Stimulated activated CD4-positive, alpha-beta T cell treated with anti-CD3 and anti-CD28 coated beads, Interleukin-15, amount 100 ng/mL, for 1 hour (primary cell): ENCODE data around the gene ZNF157.
A peak's percentile ranks its signal among the peaks of the same experiment; 100 is the strongest.
"Not testable (repeated sequence)": the region's sequence is repeated elsewhere in the genome, so short reads cannot be mapped to it uniquely, and the experiment has no call there.

Experiments used
- DNase-seq, 2 donors: peaks; one replicate each; pipeline ENCODE4 v3.0.0-alpha.2; 2020; ENCODE audit warnings: low read depth in 1 of 2, low spot score in 1 of 2

The ZNF157 gene

DNA sequence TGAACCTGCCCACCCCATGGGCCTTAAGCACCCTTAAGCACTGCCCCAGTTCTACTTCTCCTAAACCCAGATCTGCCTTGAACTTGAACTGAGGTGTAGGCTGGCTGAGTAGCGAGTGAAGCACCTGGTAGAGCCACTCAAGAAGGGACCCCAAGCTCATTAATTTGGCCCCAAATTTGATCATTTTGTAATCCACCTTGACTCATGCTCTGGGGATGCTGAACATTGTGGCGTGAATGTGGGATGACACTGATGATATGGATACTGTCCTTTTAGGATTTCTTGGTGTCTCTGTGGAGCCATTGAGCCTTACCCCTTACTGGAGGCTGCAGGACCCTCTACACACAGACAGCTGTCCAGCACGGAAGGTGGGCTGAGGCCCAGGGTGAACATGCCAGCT is at the start of gene ZNF157:
TSS of gene ZNF157 (plus strand) at position 301 of the 400 bp plus-strand sequence. CDS start at position 392, 91 bp downstream.
- DNase-seq: no peak

DNA sequence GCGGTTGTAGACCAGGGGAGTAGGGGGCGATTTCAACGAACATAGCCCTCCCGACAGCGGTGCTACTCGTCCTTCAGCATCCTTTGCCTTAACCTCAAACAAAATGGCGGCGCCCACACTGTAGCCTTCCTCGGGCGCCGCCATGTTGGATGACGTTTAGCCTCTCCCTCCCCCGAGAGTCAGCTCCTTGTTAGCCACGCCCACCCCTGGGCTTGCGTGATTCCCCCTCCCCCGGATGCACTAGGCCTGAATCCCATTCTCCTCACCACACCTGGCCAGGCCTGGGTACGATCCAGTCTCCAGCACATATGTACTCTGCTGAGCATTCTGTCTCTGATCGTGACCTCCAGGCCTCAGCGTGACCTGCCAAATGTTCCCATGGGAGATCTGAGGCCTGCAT is 49.0 kb upstream of the ZNF157 start:
- no peak for DNase-seq

DNA sequence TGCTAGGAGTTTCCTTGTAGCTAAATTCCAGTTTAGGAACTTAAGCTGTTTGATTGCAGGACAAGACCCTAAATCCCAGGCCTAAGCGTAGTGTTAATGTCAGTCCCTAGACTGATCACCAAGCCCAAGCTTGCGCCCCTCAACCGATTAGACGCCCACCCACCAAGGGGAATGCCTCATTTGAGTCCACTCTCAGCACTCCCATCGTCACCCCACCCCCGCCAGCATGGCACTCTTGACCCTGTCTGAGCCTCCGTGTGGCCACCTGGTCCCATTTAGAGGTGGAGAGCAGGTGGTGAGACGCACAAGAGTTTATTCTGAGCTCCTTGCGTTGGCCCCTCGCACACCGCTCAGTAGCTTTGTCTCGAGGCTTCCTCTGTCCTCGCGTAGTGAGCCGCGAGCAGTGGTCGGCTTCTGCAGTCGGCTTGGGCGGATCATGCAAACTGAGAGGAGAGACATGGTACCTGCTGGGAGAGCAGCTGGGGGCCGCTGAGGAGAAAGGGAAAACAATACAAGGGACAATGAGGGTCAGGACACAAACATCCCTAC is 48.5 kb upstream of the ZNF157 start:
- no peak for DNase-seq

DNA sequence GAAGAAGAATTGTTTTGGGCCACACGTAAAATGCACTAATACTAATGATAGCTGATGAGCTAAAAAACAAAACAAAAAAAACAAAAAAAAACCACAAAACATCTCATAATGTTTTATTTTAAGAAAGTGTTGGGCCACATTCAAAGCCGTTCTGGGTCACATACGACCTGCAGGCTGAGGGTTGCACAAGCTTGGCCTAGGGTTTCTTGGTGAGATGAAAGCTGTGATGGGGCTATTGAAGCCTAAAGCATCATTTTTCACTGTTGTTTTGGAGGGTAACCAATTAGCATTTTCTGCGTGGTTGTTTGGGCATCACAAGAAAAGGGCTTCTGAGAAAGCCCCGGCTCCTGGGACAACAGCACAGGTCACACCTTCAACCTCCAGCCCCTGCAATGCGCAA is 42.5 kb upstream of the ZNF157 start:
- no peak for DNase-seq

DNA sequence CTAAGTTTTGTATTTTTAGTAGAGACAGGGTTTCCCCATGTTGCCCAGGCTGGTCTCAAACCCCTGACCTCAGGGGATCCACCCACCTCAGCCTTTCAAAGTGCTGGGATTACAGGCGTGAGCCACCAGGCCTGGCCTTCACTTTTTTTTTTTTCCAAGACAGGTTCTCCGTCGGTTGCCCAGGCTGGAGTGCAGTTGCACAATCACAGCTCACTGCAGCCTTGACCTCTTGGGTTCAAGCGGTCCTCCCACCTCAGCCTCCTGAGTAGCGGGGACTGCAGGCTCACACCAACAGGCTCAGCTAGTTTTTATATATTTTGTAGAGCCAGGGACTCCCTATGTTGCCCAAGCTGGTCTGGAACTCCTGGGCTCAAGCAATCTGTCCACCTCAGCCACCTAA is 37.6 kb upstream of the ZNF157 start:
- not testable (repeated sequence) for DNase-seq

DNA sequence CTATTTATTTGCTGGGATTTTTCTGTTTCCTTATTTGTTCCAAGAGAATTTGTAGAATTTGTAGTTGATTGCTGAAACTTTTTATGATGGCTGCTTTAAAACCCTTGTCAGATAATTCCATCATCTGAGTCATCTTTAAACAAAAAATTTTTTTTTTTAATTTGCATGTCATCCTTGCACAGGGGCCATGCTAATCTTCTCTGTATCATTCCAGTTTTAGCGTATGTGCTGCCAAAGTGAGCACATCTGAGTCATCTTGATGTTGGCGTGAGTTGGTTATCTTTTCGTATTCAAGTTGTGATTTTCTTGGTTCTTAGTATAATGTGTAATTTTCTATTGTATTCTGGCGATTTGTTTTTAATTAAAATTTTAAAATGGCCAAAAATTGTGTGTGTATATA is 18.7 kb upstream of the ZNF157 start:
- DNase-seq: no peak

DNA sequence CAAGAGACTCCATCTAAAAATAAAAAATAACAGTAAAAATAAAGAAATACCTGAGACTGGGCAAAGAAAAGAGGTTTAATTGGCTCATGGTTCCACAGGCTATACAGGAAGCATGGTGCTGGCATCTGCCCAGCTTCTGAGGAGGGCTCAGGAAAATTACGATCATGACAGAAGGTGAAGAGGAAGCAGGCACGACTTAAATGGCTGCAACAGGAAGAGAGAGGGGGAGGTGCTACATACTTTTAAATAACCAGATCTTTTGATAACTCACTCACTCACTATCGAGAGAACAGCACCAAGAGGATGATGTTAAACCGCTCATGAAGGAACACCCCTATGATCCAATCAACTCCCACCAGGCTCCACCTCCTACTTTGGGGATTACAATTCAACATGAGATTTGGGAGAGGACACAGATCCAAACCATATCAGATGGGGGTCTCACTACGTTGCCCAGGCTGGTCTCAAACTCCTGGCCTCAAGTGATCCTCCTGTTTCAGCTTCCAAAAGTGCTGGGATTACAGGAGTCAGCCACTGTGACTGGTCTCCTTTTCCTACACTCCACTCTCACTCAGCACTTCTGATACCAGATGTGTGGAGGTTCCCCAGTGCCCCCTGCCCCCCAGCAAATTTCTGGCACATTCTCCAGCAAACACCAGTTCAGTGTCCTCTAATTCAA is 11.9 kb upstream of the ZNF157 start:
- no peak for DNase-seq

DNA sequence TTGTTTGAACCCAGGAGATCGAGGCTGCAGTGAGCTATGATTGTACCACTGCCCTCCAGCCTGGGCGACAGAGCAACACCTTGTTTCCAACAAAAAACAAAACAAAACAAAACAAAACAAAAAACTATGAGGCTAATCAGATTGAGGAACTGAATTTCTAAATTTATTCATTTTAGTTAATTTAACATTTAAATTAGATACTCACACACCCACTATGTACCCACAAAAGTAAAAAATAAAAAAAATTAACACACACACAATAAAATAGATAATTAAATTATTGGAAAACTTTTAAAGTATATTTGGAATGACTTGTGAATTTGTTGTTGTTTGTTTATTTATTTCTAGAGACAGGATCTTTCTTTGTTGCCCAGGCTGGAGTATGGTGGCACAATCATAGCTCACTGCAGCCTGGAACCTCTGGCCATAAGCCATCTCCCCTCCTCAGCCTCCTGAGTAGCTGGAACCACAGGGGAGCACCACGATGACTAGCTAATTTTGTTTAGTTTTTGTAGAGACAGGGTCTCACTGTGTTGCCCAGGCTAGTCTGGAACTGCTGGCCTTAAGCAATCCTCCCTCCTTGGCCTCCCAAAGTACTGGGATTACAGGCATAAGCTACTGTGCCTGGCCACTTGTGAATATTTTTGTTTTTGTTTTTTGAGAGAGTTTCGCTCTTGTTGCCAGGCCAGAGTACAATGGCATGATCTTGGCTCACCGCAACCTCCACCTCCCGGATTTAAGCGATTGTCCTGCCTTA is 9.8 kb upstream of the ZNF157 start:
- no peak for DNase-seq

DNA sequence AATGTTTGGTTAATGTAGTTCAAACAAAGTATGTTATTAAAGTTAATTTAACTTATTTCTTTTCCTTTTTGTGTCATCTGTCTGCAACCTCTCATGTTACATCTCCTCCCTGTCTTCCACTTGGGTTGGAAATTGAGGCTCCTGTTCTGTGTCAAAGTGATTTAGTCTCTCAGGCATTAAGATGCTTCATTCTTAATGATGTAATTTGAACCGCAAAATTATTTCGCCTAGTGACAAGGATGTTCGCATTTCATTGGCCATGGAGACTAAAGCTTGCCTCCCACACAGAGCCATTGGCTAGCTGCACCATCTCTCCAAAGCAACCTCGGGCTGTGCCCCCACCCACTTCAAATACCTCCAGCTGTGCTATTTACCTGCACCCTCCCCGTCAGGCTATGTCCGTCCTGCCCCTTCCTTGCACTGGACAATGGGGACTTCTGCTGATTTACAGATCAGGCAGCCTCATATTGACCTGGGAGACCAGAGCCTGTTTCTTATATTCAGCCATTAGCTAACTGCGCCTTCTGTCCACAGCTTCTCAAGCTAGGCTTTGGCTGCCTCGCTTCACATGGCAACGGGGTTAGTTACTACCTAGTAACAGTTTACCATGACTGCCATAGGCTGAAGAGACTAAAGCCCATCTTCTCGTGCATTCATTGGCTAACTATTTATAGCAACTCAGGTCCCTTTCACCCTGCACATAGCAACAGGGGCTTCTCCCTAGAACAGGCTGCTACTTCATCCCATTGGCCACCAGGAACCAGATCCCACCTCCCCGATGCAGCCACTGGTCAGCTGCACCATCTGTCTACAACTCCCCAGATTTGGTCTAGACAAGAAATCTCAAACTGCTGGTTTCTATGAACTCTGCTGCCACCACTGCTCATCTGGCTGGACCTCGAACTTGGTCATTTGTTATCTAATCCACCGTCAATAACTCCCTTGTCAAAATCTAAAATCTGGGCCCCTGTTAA is 8.6 kb upstream of the ZNF157 start:
- DNase-seq: no peak

DNA sequence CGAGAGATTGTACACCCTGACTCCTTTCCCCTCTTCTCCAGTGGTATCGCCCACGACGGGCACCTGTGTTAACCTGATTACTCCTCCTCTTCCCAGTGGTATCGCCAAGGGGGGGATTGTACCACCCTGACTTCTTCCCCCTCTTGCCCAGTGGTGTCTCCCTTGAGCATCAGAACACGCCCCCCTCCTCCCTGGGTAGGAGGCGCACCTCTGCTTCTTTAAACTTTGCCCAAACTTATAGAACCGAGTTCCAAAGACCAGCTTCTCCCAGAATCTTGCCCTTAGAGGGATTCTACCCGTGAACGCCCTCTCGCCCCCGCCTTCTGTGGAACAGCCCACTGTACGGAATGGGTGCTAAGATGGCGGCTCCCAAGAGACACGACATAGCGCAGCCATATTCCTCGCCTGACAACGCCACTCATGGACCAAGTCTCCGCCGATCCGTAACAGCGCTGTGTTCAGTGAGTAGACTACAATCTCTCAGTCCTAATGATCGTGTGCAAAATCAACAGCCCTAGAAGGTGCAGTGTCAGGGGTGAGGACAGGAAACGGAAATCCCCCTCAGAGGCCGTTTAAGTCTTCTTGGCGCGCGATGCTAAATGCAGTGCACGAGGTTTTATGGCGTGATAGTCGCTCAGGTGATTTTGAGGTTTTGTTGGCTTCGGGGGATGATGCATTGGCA is 4.2 kb upstream of the ZNF157 start:
- DNase-seq: peak; percentile 31 to 44

DNA sequence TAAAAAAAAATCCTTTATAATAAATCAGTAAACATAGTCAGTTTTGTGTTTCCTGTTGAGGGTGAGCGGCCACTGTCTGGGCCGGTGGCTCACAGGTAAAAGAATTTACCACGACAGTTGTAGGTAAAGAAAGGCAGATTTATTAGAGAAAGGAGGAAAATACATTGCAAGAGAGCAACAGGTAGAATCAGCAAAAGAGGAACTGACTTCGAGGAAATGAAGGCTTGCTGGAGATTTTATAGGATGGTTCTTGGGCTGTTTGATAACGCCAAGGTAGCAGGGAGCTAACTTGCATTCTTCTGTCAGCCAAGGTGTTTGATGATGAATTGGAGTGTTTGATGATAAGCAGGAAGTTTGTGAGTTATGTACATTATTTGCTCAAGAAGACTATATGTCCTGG is 2.8 kb downstream of the ZNF157 start:
- no peak for DNase-seq

DNA sequence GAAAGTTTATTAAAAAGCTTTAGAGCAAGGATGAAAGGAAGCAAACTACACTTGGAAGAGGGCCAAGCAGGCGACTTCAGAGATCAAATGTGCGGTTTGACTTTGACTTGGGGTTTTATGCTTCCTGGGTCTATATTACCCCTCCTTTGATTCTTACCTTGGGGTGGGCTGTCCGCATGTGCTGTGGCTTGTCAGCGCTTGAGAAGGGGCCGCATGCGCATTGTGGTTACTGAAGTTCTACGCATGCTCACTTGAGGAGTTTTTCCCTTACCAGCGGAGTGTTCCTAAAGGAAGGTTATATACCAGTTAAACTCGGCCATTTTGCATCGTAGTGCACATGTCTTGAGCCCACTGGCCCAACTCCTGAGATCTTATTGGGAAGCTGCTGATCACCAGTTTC is 9.9 kb downstream of the ZNF157 start:
- DNase-seq: peak; percentile 17 to 33

DNA sequence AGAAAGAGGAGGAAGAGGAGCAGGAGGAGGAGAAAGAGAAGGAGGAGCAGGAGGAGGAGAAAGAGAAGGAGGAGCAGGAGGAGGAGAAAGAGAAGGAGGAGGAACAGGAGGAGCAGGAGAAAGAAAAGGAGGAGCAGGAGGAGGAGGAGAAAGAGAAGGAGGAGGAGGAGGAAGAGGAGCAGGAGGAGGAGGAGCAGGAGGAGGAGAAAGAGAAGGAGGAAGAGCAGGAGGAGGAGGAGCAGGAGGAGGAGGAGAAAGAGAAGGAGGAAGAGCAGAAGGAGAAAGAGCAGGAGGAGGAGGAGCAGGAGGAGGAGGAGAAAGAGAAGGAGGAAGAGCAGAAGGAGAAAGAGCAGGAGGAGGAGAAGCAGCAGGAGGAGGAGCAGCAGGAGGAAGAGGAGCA is 10.5 kb downstream of the ZNF157 start:
- DNase-seq: not testable (repeated sequence)

DNA sequence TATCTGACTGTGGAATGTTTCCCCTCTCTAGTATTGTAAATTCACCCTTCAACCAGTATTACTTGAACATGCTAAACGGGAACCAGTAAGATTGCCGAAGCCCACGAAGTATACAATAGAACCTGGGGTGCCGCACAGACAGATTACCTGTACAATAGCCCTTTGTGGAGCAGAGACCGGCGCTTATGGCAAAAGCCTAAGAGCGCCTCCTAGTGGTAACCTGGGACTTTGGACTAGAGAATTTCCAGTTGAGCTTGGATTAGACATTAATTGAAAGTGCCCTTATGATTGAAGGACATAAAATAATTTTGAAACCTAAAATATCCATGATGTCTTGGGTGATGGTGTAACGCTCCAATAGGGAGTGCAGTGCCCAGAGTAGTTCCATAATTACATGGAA is 14.1 kb downstream of the ZNF157 start:
- peak; percentile 18 to 32 for DNase-seq

DNA sequence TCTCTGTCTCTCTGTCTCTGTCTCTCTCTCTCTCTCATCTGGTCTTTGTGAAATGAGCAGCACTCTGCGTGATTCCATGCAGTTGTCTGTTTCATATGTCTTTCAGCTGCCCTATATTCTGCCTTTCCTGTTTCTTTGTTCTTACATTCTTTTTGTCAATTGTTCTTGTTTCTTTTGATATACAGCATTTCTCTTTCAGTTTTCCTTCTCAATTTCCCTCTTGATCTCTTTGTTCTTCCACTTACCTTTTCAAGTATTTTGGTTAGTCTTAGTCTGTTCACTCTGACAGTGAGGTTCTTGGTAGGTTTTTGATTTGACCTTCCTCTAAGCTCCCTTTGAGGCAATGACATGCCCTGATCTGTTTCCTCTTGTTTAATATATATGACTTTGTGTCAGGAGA is 20.4 kb downstream of the ZNF157 start:
- DNase-seq: no peak

DNA sequence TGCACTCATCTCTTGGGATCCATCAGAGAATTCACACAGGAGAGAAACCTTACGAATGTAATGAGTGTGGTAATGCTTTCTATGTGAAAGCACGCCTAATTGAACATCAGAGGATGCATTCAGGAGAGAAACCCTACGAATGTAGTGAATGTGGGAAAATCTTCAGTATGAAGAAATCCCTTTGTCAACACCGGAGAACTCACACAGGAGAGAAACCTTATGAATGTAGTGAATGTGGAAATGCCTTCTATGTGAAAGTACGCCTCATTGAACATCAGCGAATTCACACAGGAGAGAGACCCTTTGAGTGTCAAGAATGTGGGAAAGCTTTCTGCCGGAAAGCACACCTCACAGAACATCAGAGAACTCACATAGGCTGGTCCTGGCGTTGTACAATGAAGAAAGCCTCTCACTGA is 42.8 kb downstream of the ZNF157 start:
- no peak for DNase-seq

DNA sequence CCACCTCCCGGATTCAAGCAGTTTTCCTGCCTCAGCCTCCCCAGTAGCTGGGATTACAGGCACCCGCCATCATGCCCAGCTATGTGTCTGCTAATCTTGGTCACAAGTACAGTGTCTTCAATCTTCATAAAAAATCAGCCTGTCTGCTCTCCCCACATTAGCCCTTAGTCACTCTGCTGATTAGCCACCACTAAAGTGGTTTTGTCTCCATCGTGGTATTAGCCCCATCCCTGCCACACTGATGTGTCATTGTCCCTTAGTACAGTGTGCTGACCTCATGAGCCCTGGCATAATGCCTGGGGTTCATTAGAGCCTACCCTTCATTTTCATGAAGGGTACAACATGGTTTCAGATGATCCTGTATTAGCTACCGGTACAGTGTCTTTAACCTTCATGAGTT is 49.9 kb downstream of the ZNF157 start:
- DNase-seq: no peak

DNA sequence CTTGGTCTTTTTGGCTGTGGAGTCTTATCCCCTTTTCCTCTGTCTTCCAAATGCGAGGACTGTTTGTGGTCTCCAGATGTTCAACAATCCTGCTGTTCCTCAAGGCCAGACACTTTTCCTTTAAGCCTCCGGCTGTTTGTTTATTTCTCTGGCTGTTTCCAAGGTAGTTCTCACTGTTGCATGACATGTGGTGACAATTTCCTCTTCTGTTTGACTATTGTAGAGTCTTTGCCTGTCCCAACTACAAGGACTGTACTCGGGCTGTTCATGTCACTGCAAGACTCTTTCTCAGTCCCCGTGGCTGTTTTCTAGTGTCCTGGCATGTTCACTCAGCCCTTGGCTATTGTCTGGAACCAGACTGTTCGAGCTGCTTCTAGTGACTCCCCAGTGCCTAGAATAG is 50.6 kb downstream of the ZNF157 start:
- DNase-seq: no peak

DNA sequence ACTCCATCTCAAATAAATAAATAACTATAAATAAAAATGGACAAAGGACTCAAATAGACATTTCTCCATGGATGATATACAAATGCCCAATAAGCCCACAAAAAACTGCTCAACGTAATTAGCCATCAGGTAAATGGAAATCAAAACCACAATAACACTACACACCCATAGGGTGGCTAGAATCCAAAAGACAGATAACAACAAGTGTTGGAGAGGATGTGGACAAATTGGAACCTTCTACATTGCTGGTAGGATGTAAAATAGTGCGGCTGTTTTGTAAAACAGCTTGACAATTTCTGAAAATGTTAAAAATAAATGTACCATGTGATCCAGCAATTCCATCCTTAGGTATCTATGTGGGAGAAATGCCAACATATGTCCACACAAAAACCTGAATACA is 52.1 kb downstream of the ZNF157 start:
- no peak for DNase-seq

DNA sequence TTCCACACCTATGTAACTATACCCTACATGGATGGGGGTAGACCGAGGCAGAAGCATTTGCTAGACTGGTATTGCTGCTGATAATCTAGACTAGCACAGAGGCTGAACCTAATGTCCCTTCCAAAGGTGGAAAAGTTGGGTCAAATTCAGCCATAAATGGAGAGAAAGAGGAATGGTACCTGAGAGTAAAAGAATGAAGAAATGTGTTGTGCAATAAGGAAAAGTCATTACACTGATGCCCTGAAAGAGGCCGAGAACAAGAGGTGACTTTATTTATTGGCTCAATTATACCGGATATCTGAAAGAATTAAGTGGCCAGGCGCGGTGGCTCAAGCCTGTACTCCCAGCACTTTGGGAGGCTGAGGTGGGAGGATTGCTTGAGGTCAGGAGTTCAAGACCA is 60.5 kb downstream of the ZNF157 start:
- no peak for DNase-seq

DNA sequence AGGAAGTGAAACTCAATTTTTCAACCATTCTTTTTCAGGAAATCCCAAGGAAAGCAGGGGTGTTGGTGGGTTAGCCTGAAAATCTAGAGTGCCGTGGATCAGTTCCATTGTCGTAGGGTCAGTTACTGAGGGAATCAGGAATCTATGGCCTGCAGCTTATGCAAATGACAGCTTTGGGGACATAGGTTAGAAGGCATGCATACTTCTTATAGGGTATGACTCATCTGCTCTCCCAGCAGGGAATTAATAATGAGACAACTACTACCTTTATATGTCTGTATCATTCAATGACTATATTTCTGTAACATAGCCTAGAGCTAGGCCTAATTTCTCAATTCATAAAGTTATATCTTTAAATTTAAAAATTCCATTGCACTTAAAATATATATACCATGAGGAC is 76.1 kb downstream of the ZNF157 start:
- DNase-seq: no peak
